MV-4-11 (cell line): ENCODE measurements around the gene RPL27A.

Experiments
- DNase-seq: peaks from one replicate; lab custom pipeline; 2025; lab: John Stamatoyannopoulos, UW

The RPL27A gene

DNA sequence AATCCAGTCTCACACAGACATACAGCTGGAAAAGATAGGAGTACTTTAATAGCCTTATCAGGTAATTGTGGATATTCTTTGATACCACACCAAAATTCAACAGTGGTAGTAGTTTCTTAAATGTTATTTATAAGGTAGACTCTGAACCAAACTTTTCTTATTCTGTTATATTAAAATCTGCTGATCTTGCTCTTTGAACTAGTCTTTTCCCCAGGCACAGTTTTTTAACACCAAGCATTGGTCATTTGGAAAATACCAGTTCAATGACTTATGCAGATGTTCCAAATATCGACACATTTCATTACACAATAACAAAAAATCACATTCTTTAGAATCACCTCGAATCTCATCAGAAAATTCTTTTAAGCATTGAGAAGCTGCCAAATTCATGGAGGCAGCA, 7.7 kb upstream of the RPL27A start:
- no peak for DNase-seq

DNA sequence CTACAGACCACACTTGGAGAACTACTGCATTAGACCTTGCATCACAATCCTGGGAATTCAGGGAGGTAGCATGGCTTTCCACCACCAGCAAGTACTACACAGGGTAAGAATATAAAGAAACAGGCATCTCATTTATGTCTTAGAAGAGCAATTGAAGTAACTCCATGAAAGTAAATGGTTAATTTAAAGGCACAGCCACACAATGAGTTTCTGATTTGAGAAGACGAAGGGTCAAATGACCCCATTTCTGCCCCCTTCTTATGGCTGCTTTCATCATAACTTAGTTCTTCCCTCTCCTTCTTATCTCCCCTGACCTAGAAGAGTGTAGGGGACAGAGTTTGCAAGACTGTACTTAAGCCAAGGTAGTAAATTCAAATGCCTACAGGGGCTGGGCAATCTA, 6.1 kb upstream of the RPL27A start:
- no peak for DNase-seq

GRCh38 chr11:8679006-8679405, 3.6 kb upstream of the RPL27A start:
- DNase-seq: no peak

DNA sequence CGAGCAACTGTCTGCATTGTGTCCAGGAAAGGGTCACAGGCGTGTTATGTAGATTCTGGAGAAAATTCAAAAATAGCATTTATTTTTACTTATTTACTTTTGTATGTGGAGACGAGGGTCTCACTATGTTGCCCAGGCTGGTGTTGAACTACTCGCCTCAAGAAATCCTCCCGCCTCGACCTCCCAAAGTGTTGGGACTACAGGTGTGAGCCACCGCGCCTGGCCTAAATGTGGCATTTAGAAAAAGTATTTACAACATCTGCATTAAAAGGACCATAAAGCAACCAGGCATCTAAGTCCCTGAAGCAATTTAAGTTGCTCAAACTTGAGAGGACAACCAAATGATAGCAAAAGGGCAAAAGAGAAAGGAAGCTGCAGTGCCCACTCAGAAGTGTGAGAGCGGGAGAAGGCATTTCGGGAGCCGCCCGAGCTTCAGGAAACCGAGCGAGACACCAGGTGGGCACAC, 722 bp upstream of the RPL27A start:
- DNase-seq: peak; percentile 44

DNA sequence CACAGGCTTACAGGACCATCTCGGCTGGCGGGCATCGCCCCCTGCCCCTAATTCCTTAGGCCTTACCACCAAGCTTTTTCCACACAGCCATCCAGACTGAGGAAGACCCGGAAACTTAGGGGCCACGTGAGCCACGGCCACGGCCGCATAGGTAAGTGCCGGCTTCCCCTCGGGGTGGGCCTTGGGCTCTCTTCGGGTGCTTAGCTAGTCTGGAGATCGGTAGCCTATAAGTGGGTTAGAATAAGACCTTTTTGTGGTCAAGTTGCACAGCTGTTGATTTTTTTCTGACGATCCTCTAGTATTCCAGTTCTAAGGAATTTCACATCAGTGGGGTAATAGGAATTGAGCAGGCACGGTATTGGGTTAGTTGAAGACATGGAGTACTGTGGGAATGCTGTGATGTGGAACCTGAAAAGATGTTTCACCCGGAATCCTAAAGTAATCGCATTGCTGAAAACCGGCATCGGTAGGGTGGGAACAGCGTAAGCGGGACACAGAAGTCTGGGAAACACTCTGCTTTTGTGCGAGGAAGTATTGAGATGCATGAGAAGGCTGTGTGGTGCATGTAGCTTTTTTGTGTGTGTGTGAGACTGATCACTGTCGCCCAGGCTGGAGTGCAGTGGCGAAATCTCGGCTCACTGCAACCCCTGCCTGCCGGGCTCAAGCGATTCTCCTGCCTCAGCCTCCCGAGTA, 669 bp downstream of the RPL27A start:
- no peak for DNase-seq

GRCh38 chr11:8684600-8685290, 2.2 kb downstream of the RPL27A start:
- DNase-seq: no peak

DNA sequence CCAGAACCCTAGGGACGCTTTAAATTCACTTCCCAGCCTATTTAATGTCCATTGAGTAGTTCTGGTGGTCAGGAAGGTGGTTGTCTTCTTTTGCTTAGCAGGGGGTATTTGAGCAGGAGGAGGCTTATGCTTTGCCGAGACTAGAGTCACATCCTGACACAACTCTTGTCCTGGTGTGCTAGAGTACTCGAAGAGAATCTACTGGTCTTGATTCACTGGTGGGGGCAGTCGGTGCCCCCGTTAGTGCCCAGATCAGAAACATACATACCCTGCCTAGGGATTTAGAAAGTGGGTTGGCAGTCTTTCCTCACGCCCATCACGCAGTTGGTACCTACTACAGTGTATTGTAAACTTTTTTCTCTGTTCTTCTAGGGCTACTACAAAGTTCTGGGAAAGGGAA, 2.7 kb downstream of the RPL27A start:
- DNase-seq: no peak

- DNase-seq: no peak
Observed at GRCh38 chr11:8685820-8686219, 3.2 kb downstream of the RPL27A start.

DNA sequence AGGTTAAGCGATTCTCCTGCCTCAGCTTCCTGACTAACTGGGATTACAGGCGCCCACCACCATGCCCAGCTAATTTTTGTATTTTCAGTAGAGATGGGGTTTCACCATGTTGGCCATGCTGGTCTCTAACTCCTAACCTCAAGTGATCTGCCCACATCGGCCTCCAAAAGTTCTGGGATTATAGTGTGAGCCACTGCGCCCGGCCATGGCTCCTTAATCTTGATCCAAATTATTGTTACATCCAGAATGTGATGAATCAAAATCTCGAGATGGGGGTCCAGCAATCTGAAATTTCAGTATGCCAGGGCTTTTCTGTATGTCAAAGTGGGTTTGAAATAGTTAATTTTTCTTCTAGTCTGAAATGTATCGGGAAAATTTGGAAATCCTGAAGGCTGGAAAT, 3.7 kb downstream of the RPL27A start:
- DNase-seq: no peak

DNA sequence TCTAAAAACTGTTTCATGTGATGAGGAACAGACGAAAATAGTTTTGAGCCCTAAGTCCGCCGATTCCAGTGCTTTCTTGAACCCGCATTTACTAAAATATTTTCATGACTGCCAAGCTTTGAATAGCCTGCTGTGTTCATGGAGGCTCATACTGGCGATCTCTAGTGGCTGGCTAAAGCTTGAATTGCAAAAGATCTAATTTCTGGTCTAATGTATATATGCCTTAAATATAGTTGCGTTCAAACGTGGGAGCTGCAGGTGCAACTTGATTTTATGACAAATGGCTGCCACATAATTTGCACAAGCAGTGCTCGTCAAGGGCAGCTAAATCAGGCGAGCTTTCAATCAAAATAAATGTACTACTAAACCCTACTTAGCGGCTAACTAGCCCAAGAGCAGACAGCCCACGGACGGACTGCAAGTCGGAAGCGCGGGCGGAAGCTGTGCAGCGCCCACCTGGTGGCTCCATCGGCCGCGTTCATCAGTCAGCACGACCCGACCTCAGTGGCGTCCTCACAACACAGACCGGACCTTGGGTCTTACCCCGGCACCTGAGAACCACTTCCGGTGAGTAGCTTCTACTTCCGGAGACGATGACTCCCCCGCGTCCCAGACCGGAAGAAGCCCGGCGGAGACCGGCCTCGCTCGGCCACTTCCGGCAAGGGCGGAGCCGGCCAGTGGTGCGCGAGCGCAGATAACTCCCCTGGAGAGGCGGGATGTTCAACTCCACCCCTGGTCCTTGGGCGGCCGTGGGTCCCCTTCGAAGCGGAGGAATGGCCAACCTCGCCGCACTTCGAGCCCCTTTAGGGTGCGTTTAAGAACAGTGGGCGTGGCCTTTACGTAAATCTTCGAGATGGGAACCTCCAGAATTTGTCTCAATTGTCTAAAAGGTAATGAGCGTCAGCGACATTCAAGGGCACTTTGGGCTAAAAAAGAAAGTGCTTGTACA, 6.1 kb downstream of the RPL27A start:
- DNase-seq: peak; percentile 97

GRCh38 chr11:8689726-8690255, 7.2 kb downstream of the RPL27A start:
- DNase-seq: no peak

- DNase-seq: no peak
Observed at GRCh38 chr11:8690374-8691342, 8.1 kb downstream of the RPL27A start.

GRCh38 chr11:8691601-8692000, 9.0 kb downstream of the RPL27A start:
- DNase-seq: no peak

GRCh38 chr11:8692417-8692816, 9.8 kb downstream of the RPL27A start:
- no peak for DNase-seq

DNA sequence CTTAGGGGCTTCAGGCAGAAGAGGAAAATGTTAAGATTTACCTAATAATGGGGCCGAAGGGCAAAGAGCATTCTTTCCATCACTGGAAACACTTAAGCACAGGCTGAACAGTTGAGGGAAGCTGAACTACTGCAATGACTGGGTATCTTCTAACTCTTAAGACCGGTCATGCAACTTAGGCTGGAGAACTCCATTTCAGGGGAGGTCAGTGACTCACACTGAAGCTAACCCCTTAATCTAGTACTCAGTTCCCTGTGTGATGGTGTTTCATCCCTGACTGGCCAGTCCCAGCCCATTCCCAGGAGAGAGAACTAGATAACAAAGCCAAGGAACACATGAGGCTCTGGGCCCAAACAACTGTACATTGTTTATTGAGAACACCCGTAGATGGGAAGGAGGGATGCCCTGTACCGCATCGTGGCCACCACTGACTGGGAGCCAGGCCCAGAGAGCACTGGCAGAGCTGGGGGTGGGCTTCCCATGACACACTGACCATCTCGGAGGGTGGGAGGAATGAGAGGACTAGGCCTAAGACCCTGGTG, 10.5 kb downstream of the RPL27A start:
- peak; percentile 19 for DNase-seq

DNA sequence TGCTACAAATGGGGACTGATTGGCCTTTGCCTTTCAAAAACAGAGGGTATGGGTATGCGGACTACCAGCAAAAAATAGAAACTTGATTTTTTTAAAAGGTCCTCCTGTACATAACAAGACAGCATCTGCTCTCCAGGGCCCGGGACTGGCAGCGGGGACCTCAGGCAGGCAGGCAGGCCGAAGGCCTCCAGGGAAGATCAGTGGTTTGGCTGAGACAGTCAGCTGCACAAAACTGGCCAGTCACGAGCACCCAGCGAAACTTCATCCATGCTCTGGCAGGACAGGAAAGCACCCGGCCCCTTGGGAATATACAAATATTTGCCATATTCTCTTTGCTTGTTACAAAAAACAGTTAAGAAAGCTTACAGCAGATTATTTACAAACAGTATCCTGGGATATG, 11.0 kb downstream of the RPL27A start:
- no peak for DNase-seq

GRCh38 chr11:8694137-8694536, 11.5 kb downstream of the RPL27A start:
- peak; percentile 38 for DNase-seq

- peak; percentile 85 for DNase-seq
Observed at GRCh38 chr11:8697054-8697453, 14.5 kb downstream of the RPL27A start.

GRCh38 chr11:8698379-8698851, 15.8 kb downstream of the RPL27A start:
- DNase-seq: no peak

DNA sequence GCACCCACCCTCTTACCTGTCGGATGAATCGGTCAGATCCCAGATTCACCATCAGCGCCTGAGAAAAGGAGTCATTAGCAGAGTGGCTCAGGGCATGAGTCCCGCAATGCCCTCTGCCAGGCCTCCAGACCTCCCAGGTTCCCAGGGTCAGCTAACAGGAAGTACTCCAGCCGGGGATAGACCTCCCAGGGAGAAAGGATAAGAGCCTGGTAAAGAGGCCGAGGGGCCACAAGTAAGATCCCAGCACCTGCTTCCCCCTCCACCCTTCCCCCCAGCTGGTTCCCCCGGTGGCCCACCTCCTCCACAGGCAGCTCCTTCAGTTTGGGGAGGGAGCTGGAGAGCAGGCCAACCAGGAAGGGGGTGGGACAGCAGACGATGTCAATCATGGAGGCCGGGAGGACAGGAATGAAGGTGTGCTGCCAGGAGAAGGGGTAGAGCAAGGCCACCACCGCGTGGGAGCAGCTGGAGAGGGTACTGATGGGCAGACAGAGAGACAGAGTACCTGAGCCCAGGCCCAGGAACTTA, 16.4 kb downstream of the RPL27A start:
- DNase-seq: no peak
